GM19372 (cell line): ENCODE data around the gene DLGAP1.

Experiments used
- ATAC-seq: cut with Tn5 transposase; IDR thresholded peaks from one replicate; pipeline ENCODE4 v1.9.1; 2021; ENCODE audit warnings: mild to moderate bottlenecking, low read depth, moderate library complexity; ENCODE audit not compliant: unreplicated experiment

The DLGAP1 gene

DNA sequence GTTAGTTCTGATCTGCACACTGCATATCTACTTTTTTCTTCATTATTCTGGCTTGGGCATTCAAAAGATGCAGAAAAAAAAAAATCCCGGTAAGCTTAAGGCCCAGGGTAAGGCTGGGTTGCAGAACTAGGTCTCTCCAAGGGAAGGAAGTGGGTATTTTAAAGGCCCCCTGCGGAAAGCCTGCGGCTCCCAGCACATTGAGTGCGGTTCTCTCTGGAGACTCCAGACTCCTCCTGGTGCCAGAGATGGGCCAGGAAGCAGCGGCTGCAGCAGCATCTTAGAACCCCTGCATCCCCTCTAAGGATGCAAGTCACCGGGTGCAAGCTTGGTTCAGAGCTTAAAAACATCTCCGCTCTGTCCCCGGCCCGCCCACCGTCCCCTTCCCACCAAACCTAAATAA, 955.6 kb downstream of the DLGAP1 start:
- ATAC-seq: no peak

- ATAC-seq: no peak
Observed at GRCh38 chr18:3498698-3499471, 956.2 kb downstream of the DLGAP1 start.

DNA sequence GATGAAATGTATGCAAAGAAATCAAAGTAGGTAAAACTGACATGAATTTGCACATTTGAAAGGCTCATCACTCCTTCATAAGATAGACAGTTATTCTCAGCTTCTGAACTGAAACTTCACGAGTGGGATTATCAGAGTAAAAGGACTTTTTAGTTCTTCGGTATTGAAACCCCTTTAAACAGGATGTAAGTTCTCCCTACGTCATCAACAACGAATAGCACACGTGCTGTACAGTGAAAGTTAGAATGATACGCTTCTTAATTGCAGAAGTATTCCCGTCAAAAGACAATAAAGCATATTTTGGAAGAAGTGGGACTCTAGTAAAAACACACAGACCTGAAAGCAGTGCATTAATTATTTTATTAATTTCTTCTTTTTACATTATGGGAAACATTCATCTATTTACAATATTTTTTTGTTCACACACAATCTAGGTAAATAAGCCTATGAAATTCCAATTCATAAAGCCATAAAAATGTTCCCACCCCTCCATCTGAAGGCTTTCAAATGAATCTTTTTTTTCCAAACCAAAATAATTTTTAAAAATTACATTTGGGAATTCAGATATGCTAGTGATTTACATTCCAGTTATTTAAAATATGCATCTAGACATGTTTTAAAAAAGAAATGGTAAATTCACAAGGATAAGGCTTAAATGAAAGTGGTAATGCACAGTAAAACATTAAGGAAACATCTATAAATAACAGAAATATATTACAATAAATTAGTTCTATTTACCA, 959.2 kb downstream of the DLGAP1 start:
- no peak for ATAC-seq

DNA sequence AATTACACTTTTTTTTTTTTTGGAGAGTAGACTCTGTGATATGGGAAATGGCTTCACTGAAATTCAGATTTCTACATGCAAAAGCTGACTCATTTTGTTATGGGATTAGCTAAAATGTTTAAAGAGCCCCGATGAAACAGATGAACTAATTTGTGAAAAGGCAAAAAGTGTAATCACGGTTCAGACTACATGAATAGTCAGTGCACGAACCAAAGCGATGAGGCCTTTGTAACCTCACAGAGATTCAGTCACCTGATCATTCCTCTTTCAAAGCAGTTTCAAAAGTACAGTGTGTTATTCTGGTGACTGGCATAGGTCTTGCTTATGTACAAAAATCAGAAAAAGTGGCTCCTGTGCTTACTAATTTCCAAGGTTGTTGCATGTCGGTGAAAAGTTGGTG, 960.5 kb downstream of the DLGAP1 start:
- ATAC-seq: no peak

- ATAC-seq: no peak
Observed at GRCh38 chr18:3494245-3494526, 960.9 kb downstream of the DLGAP1 start.

DNA sequence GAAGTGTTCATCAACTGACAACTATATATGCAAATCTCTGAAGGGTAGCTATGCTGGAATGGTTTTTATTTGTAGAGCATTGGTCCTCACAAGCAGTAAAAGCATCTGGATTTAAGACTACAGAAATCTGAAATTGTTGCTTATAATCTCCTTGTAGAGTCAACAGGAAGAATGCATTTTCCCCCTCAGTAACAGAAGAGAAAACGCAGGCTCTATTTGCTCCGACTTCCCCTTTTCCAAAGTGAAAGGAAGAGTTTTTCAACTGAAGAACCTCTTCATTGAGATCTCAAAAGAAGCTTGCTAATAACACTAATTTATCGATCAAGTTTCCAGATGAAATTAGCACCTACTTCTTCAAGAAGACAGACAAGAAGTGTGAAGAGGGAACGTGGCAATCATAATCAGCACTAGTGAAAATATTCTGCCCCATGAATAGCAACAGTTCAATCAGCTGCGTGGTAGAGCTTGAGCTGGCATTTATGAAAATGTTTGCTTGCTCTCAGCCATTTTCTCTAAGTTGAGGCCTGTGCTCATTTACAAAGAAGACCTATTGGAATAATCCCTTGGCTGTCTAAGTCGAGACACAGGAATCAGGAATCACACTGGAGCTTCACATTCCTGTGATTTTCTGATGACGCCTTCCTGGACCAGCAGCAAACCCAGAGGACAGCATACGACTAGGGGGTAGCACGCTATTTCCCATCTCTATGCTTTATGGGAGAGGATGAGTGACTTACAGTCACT, 961.4 kb downstream of the DLGAP1 start:
- ATAC-seq: no peak

GRCh38 chr18:3492721-3493120, 962.4 kb downstream of the DLGAP1 start:
- no peak for ATAC-seq

GRCh38 chr18:3491981-3492555, 963.0 kb downstream of the DLGAP1 start:
- no peak for ATAC-seq

- ATAC-seq: no peak
Observed at GRCh38 chr18:3489462-3489861, 965.6 kb downstream of the DLGAP1 start.

GRCh38 chr18:3486512-3486911, 968.6 kb downstream of the DLGAP1 start:
- no peak for ATAC-seq

GRCh38 chr18:3485153-3486149, 969.7 kb downstream of the DLGAP1 start:
- ATAC-seq: no peak

DNA sequence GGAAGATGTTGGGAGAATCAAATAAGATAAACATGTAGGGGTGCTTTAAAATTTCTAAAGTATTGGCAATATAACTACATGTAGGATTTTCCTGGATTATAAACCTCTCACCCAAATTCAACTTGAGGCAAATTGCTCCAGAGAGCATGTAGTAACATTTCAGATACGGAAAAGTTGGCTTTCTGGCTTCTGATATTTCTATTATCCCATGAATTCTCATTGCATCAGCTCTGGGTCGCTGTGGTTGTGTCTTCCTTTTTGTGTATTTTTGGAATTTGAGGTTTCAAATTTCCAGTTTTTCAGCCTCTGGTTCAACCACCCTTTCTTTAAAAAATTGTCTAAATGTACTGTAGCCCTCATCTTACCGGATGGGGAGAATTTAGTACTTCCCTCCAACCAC, 972.8 kb downstream of the DLGAP1 start:
- ATAC-seq: no peak

DNA sequence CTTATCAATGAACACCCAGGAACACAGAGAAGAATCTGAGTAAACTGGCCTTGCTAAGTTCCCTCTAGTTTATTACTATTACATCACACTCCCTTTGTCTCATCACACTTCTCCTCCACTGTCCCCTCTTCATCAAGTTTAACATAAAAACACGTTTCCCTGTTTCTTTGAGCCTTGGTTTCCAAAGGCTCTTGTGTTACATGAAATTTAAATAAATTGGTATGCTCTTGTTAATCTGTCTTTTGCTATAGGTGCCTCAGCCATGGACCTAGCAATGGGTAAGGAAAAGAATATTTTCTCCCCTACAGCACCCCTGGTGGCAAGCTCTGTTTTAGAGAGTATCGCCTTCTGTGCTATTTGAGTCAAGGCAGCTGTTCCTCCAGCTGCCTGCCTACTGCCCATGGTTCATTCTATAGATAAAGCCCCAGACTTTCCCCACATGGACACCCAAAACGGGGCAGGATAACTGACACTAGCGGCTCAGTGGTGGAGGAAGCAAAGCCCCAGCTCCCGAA, 973.4 kb downstream of the DLGAP1 start:
- no peak for ATAC-seq

- ATAC-seq: no peak
Observed at GRCh38 chr18:3480827-3481573, 974.1 kb downstream of the DLGAP1 start.

- no peak for ATAC-seq
Observed at GRCh38 chr18:3479978-3480509, 975.1 kb downstream of the DLGAP1 start.

GRCh38 chr18:3478262-3478978, 976.7 kb downstream of the DLGAP1 start:
- no peak for ATAC-seq

DNA sequence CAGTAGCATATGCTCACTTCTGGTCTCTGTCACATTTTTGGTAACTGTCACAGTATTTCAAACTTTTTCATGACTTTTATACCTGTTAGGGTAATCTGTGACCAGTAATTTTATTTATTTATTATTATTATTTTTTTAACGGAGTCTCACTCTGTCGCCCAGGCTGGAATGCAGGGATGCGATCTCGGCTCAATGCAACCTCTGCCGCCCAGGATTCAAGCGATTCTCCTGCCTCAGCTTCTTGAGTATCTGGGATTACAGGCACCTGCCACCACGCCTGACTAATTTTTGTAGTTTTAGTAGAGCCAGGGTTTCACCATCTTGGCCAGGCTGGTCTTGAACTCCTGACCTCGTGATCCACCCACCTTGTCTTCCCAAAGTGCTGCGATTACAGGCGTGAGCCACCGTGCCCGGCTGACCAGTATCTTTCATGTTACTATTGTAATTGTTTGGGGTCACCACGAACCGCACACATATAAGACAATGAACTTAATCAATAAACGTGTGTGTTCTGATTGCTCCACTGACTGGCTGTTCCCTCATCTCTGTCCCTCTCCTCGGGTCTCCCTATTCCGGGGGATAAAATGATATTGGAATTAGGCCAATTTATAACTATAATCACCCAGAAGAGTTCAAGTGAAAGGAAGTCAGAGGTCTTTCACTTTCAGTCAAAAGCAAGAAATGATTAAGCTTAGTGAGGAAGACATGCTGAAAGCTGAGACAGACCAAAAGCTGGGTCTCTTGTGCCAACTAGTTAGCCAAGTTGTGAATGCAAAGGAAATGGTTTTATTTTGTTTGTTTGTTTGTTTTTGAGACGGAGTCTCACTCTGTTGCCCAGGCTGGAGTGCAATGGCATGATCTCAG, 982.2 kb downstream of the DLGAP1 start:
- no peak for ATAC-seq
